ENCODE results near the gene MED22.
"Not testable (repeated sequence)": the region's sequence is repeated elsewhere in the genome, so short reads cannot be mapped to it uniquely, and the experiment has no call there.

Gene MED22

DNA sequence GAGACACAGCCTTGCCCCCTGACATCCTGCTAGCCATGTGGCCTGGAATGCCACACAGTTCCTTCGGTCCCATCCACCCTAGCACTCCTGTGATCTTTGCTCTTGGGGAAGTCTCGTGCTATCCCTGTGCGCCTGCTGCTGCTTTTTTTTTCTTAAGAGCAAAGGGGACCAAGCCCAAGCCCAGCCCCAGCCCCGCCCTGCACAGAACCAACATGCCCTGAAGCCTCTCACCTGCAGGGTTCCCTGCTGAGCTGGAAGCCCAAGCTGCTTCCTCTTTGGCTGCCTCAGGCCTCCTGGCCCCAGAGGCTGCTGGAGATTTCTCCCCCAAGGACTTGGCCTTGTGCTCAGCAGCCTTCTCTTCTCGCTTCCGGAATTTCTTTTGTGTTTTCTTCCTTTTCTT is 13.8 kb downstream of the MED22 start:
- DNase-seq, result no peak

DNA sequence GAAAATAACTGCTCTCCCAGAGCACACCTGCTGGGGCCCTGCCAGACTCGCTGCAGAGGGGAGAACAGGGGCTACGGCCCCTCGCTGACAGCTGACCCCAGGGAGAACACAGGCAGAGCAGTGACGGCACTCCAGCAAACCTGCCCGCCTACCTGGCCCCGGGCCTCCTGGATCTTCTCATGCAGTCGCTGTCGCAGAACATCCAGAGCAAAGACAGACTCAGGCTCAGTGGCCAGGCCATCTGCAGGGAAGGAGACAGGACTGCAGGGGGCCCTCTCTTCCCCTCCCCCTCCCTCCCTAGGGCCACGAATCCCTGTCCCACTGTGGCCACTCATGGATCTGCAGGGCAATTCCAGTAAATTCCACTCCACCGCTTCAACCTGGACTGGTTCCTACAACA is 14.4 kb downstream of the MED22 start:
- DNase-seq, result no peak

DNA sequence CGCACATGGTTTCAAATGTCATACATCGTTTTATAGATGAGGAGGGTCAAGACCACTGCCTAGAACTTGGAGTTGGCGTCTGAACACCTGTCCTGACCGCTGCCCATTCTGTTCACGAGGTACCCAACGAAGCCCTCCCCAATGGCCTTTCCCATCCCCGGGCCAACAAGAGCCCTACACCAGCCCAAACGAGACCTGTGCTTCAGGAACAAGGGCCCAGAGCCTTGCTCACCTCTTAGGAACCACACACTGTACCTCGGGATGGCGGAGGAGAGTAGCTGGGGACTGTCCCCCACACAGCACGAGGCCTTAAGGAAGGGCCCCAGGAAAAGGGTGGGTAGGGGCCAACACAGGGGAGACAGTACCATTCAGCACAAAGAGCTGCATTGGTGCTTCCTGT is 14.9 kb downstream of the MED22 start:
- DNase-seq, result no peak

DNA sequence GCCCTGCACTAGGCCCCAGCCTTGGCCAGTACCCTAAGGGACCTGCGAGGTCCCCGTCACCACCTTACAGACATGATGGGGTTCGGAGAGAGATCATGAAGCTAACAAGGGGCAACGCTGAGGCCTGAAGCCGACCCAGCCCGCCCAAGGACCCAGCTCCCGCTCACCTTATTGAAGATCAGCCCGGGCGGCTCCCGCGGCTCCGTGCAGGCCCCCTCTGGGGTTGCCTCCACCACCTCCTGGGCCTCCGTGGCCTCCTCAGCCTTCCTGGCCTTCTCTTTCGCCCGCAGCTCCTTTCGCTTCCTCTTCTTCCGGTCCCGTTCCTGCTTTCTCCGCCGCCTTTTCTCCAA is 15.6 kb downstream of the MED22 start:
- DNase-seq, result no peak

DNA sequence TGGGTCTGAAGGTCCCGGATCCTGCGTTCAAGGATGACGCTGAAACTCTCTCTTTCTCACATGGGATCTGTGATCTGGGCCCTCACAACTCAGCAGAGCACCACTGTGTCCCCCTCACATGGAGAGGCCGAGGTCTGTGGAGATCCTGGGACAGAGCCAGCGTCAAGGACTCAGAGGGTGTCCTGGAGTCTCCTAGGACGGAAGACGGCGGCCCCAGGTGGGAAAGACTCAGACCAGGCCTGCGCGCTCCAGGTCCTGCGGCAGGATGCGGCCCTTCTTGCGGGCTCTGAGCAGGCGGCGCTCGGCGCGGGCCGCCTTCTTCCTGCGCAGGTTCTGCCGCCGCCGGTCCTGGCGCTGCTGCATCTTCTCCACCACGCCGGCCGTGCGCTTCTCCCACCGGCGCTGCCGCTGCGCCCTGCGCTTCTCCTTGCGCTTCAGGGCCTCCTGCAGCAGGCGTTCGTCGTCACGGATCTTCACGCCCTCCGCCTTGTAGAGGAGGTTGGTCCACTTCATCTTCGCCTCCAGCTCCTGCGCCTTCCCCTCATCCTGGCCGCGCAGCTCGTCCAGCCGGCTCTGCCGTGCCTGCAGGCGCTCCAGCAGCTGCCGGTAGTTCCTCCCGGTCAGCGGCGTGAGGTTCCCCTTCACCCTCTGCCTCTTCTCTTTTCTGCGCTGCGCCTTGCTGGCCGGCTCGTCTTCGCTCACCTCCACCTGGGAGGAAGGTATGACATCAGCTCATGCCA is 16.1 kb downstream of the MED22 start:
- DNase-seq, result no peak

DNA sequence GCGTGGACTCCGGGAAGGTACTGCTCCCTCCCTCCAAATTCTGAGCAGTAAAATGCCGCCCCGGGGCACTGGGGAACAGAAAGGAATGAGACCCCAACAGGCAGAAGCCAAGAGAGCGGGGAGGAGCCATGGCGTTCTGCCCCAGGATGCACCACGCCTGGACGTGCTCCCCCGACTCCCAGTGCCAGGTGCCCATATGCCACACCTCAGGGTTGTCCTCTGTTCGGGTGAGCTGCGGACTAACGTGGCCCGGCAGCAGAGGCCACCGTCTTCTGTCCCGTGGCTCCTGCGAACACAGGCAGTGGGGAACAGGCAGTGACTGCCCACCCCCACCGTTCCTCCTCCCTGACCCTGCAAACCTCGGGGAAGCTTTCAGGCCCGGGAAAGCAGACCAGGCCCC is 16.7 kb downstream of the MED22 start:
- no peak for DNase-seq

DNA sequence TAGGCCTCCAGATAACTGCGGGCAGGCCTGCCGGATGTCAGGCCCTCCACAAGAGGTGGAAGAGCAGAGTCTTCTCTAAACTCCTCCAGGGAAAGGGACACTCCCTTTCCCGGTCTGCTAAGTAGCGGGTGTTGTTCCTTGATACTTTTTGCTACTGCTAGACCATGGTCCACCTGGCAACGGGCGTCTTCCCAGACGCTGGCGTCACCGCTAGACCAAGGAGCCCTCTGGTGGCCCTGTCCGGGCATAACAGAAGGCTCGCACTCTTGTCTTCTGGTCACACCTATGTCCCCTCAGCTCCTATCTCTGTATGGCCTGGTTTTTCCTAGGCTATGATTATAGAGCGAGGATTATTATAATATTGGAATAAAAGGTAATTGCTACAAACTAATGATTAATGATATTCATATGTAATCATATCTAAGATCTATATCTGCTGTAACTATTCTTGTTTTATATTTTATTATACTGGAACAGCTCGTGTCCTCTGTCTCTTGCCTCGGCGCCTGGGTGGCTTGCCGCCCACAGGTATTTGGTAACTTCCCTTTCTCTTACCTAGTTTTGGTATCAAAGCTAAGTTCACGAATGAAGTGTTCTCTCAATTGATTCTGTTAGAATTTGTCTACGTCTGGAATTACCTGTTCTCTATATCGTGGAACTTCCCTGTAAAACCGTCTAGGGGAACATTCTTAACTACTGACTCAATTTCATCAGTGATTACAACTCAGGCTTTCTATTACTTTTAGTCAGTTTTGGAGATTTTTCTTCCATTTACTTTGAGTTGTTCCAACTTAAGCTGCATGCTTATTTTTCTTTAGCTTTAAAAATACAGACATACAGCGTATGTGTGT is 18.4 kb downstream of the MED22 start:
- not testable (repeated sequence) for DNase-seq

DNA sequence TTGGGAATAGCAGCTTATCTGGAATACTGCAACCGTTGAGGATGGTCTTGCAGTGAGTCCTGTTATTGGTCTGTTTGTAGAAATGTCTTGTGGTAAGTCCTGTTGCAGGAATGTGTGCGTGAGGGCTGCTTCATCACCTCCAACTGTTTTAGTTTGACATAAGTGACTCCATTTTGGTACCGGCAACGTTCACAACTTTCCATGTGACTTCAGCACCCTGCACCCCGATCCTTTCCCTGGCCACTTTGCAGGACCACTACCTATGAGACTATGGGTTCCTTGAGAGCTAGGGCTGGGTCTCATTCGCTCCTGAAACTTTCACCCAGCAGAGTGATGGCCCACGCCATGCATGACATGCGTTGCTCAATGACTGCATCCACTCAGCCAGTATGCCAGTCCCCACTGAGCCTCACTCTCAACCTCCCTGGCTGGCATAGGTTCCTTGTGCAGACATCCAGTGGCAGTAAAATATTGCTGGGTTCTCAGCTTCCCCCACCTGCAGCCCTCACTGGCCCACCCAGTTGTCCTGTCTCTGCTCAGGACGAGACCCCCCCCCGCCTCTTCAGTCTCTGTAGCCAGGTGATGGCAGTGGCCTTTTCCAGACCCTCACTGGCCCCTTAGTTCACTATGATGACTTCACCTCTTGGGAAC is 20.0 kb downstream of the MED22 start:
- DNase-seq, result no peak

DNA sequence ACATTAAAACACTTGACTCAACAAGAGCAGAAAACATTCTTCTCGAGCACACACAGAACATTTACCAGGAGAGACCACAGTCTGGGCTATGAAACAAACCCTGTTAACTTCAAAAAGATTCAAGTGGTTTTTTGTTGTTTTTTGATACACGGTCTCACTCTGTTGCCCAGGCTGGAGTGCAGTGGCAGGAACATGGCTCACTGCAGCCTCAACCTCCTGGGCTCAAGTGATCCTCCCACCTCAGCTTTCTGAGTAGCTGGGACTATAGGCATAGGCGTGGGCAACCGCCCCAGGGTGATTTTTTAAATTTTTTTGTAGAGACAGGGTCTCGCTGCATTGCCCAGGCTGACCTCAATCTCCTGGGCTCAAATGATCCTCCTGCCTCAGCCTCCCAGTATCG is 20.9 kb downstream of the MED22 start:
- not testable (repeated sequence) for DNase-seq

DNA sequence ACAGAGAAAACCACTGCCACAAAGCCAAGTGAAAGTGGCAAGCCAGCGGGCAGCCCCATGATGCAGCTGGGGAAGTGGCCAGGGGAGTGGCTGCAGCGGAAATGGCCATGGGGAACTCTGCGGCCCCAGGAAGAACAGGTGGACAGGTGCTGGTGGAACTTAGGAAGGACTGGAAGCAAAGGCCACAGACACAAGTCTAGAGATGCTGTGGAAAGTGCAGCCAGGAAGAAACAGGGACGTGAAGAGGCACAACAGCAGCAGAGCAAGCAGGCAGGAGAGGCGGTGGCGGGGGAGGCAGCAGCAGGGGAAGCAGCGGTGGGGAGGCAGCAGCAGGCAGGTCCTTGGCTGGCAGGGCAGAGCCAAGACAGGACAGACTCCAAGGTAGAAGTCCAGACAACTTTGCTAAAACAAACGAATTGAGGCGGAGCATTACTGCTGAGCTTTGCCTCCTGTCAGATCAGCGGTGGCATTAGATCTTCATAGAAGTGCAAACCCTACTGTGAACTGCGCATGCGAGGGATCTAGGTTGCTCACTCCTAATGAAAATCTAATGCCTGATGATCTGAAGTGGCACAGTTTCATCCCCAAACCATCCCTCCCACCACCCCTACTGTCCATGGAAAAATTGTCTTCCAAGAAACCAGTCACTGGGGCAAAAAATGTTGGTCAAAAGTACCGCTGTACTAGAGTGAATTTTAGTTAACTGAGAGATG is 23.8 kb downstream of the MED22 start:
- DNase-seq, result no peak

DNA sequence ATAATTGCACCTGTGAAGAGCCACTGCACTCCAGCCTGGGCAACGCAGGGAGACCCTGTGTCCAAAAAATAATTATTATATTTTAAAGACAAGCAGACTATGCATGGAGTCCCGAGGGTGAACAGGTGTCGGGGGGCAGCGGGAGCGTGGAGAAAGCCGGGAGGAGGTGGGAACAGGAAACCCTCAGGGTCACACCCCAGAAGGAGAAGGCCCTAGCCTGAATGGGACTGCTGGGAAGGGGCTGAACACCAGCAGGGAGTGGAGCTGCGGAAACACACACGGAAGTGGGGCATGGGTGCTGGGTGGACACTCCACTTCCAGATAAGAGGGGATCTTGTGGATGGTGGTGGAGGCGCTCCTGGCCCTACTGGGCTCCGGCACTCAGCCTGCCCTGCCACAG is 24.7 kb downstream of the MED22 start:
- no peak for DNase-seq

DNA sequence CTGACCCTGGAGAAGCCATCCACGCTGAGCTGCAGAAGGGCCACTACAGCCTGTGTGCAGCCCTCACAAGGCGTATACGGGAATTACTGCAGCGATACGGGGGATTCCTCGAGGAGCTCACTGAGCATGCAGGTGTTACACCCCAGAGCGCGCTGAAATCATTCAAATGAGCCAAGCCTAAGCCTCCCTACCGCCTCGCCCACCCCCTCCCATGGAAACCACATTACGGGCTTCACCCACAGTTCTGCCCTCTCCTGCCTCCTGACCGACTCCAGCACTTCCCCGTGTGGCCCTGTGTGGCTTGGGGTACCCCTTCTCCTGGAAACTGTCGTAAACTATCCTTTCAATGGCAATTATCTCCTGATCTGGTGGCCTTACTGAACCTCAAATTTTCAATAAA is 25.2 kb downstream of the MED22 start:
- DNase-seq, result no peak

DNA sequence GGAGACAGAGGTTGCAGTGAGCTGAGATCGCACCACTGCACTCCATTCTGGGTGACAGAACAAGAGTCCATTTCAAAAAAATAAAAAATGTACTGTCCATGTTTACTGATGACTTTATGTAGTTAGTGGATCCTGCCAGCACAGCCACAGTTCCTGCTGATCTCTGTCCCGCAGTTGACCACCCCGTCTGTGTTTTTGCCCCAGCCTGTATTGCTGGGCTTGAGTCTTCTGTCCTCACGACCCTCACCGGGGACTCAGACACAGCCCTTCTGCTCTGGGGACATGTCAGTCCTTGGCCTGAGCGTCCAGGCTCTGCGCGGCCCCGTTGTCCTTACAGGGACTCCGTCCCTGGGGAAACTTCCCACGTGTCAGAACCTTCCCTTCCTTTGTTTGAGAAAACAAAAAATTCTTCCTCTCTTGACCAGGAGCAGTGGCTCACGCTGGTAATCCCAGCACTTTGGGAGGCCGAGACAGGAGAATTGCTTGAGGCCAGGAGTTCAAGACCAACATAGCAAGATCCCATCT is 26.5 kb downstream of the MED22 start:
- DNase-seq, result no peak

DNA sequence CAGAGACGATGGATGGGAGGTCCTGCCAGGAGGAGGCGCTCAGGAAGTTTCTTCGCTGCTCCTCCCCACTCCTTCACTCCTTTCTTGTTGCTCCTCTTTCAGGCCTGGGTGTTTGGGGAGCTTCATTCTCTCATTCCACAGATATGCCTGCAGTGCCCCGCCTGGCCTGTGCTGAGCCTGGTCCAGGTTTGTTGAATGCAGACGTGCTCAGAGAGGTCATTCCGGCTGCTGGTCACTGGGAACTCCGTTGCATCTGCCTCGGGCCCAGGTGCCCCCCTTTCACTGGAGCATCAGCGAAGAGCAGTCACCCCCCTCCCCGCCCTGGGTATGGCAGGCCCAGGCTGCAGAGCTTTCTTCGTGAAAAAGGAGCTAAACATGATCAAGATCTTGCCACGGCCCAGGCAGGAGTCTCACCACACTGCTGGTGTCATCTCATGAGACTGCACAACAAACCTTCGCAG is 27.5 kb downstream of the MED22 start:
- DNase-seq, result no peak

DNA sequence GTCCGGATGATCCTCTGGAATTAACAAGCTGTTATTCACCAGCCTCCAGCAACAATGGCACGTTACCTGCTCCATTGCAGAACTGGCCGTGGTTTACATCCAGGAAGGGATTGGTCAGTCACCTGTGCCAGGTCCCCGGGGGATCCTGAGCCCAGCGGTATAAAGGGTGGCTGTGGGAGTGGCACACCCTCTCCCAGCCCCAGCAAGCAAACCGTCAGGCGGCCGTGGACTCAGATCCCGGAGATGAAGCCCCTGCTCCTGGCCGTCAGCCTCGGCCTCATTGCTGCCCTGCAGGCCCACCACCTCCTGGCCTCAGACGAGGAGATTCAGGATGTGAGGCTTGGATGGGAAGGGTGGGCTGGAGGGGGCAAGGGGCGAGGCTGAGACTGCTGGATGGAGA is 30.4 kb downstream of the MED22 start:
- not testable (repeated sequence) for DNase-seq

DNA sequence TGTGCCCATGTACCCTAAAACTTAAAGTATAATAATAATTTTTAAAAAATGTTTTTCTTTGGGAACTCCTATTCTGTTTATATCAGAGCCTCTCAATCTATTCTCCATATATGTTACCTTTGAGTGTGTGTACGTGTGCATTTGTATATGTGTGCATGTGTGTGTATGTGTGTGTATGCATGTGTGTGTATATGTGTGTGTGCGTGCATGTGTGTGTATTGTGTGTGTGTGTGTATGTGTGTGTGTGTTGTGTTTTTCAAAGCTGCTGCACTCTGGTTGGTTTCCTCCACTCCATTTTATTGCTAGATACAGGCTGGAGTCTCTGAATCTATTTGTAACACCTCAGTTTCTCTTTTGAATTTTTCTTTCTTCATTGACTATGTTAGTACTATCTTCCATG is 31.9 kb downstream of the MED22 start:
- DNase-seq, result no peak

DNA sequence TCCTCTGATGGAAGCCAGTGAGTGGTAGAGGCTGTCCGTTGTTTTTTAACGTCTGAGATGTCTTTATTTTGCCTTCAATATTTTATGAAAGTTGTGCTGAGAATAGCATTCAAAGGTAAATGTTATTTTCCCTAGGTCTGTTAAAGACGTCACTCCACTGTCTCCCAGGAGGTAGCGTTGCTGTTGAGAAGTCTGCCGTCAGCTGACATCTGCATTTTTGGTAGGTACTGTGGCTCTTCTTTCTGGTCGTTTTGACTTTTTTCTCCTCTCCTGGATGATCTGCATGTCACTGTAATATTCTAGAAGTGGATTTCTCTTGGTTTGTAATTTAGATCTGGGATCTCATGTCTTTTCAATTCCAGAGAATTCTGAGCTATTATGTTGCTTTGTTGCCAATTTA is 38.3 kb downstream of the MED22 start:
- no peak for DNase-seq

DNA sequence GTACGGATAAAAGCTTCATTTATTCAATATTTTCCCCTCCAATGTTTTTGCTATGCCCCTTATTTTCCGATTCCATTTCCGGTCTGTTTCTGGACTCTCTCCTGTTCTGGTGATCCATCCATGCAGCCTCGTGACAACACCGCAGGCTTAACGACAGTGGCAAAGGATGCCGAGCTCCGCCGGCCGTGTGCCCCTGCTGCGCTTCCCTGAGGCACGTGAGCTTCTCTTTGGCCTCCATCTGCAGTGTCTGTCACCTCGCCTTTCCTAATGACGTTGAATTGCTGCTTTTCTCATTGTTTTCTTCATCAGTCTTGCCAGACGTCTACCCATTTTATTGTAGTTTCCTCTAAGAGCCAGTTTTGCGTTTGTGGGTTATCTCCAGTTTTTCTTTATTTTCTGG is 40.6 kb downstream of the MED22 start:
- DNase-seq, result no peak

DNA sequence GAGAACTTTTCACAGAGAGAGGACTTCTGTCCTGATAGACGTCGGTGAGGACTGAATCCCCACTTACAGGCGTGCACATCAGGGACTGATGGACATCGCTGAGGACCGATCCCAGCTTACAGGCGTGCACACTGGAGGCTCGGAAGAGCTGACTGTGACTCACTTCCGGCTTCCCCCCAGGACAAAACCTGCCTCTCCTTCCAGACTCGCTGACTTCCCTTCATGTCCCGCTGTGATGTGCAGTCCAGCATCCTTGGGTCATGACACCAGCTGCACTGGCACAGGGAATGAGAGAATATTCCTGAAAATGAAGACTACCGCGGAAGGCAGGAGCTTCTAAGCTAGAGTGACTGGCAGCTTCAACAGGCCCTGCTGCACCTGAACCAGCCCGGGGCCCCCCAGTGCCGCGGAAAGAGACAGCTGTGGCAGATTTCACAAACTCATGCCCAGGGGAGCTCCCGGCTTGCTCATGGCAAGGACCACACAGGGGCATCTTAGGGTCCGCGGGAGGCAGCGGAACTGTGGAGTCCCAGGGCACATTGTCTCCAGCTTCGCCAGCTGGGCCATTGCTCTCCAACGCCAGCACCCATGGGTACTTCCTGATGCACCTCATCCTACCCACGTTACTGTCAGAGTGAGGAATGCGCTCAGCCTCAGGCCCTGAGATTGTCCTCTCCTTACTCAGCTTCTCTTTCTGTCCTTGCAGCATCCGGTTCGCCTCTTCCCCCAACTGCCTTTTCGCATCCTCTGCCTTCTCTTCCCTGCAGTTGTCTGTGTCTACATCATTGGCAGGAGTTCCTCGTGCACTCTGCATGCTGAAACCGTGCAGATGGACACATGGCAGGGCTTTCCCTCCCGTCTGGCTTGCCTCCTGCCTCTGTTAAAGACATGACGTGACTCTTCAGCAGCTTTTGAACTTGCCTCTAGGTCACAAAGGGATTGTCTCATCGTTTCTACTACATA is 41.4 kb downstream of the MED22 start:
- no peak for DNase-seq

DNA sequence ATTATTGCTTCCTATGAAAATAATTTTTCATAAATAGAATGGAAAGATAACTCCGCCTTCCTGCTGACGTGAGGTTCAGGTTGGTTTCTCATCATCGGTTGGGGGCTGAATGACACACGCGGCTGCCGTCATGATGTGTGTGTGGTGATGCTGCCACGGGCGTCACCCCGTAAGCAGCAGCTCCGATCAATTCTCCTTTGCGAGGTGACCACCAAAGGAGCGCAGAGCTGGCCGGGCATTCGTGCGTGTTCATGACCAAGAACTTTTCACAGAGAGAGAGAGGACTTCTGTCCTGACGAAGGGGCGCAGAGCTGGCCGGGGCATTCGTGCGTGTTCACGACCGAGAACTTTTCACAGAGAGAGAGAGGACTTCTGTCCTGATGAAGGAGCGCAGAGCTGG is 42.2 kb downstream of the MED22 start:
- no peak for DNase-seq

DNA sequence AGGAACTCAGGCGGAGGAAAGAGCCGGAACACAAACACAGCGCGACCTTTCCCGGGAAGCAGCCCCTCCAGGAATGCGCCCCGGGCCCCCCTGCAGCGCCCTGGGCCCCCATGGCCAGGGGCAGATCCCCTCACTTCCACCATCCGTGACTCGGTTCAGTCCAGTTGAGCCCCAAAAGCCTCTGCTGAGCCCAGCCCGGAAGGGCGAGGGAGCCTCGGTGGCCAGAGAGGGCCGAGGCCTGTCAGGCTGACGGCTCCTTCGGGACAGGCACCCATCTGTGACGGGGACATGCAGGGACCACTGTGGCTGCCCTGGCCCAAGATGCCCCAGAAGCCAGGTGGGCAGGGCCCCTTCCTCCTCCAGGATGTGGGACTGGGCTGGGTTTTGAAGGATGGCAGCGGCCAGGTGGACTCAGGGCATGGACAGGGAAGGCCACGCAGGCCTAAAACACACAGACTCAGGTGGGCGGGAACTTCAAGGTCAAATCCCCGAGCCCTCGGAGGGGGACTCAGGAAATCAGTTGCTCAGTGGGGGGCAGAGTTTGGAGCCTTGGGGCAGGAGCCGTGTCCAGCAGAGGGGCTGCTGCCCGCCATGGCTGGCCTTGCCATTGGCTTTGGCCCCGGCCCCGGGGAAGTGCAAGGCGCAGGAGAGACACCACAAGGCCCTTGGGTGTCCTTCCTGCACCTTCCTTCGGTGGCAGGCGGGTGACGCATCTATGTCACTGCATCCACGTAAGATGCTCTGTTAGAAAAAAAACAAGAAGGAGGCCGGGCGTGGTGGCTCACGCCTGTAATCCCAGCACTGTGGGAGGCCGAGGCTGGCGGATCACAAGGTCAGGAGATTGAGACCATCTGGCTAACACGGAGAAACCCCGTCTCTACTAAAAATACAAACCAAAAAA is 43.2 kb downstream of the MED22 start:
- no peak for DNase-seq

Data from inflammatory macrophage treated with lipopolysaccharide for 1 hour (primary cell).